Kidney (tissue), 14 donors: Measurements from ENCODE around the gene TLE3. TPM values are rescaled to one million over a fixed set of nuclear protein-coding genes. Genes with fewer than 3 reads are reported as not detected.

Experiments used
- DNase-seq, 5 donors: peaks; one replicate each; pipeline ENCODE4 v3.0.0-alpha.2; 2013 to 2020
- FAIRE-seq: peaks from 2 replicates; lab custom pipeline; 2012; peaks lifted over from hg19 to GRCh38; lab: Jason Lieb, UNC
- H3K27ac ChIP-seq, 2 donors: one replicate each; pipeline ENCODE4 v1.7.0; 2013; ENCODE audit warnings: low read depth in 2 of 2, low read length in 2 of 2, inconsistent platforms in 1 of 2
- H3K27me3 ChIP-seq: one replicate; pipeline ENCODE4 v1.7.1; 2013; ENCODE audit warnings: low read length, inconsistent platforms; ENCODE audit not compliant: control insufficient read depth, insufficient read depth
- H3K36me3 ChIP-seq, 3 donors: one replicate each; pipeline versions ENCODE4 v1.7.0 to v1.7.1; 2013; ENCODE audit warnings: low read length in 3 of 3, control low read depth in 1 of 3, inconsistent platforms in 1 of 3; ENCODE audit not compliant: insufficient read depth in 3 of 3, control insufficient read depth in 2 of 3
- H3K4me1 ChIP-seq, 3 donors: one replicate each; pipeline versions ENCODE4 v1.7.0 to v1.7.1; 2013; ENCODE audit warnings: low read length in 3 of 3, inconsistent platforms in 1 of 3, low read depth in 1 of 3; ENCODE audit not compliant: control insufficient read depth in 2 of 3, insufficient read depth in 2 of 3
- H3K4me3 ChIP-seq, 3 donors: one replicate each; pipeline versions ENCODE4 v1.7.0 to v1.8.1; 2013; ENCODE audit warnings: low read length in 3 of 3, control low read depth in 1 of 3, inconsistent platforms in 1 of 3
- H3K9ac ChIP-seq, 3 donors: one replicate each; pipeline versions ENCODE4 v1.7.0 to v1.7.1; 2013; ENCODE audit warnings: low read length in 3 of 3, control low read depth in 1 of 3, inconsistent platforms in 1 of 3
- H3K9me3 ChIP-seq, 3 donors: one replicate each; pipeline versions ENCODE4 v1.7.0 to v1.7.1; 2013; ENCODE audit warnings: low read length in 3 of 3, control low read depth in 1 of 3, inconsistent platforms in 1 of 3; ENCODE audit not compliant: control insufficient read depth in 2 of 3, insufficient read depth in 1 of 3
- intact Hi-C: fragments of 100-400 bp; cut with DNase I; formaldehyde crosslinking; loops from one replicate; pipeline ENCODE4 v1.11.1; 2022
- polyA plus RNA-seq: library from polyadenylated mRNA; stranded (reverse); fragments of 350-450 nt; fragmentation: Illumina TruSeq; extraction: RNeasy Lipid Tissue Mini Kit (QIAGEN cat#74804); gene quantifications from one replicate; pipeline ENCODE4 v1.2.3, GENCODE V29; 2014; ENCODE audit warnings: low read depth, low replicate concordance; ENCODE audit not compliant: insufficient read depth
- total RNA-seq: library from RNA; stranded (reverse); fragmentation: NEBNext Ultra II Directional; extraction: Animal tissue kit (Norgen Biotek cat#: 25700); gene quantifications from one replicate; pipeline ENCODE4 v1.2.1, GENCODE V29; 2021
- TF ChIP-seq, protein P1 (sequence below): IDR thresholded peaks from 3 replicates; pipeline ENCODE4 v1.5.1; 2012; ENCODE audit warnings: mild to moderate bottlenecking, moderate library complexity, borderline replicate concordance; ENCODE audit not compliant: insufficient read depth; ENCODE audit errors: extremely low read depth
- donor health status: control.
- donor health status: control.
- donor health status: control.
- donor health status: control.
- donor health status: control.
- donor health status: DM: yes; HTN: yes; CAD: no.
- donor health status: Normal renal cell carcinoma (clear cell type).

TLE3 gene
- total and polyA plus RNA-seq, 2 donors from 2014 or later, result 10.3 to 71.7 TPM

DNA sequence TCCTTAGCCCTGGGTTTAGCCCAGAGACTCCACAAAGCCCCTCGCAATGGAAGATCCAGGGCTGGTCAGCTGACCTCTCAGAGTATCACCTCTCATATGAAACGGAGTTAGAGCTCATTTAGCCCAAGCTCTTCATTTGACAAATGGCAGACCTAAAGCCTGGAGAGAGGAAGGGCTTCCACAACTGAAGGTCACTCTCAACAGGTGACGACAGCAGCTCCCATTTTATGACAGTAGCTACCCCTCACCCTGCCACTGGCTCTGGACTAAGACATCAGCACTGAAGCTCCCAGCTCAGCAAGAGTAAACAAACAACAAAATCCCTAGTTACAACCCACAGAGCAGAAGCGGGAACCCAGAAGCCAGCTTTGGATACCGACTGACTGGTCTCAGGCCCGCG, 33.7 kb downstream of the TLE3 start:
- no peaks in the 10 kb centered on the region for H3K27me3 ChIP-seq
- H3K9me3 ChIP-seq, result no peaks in the 10 kb centered on the region
- TF ChIP-seq, protein P1, sequence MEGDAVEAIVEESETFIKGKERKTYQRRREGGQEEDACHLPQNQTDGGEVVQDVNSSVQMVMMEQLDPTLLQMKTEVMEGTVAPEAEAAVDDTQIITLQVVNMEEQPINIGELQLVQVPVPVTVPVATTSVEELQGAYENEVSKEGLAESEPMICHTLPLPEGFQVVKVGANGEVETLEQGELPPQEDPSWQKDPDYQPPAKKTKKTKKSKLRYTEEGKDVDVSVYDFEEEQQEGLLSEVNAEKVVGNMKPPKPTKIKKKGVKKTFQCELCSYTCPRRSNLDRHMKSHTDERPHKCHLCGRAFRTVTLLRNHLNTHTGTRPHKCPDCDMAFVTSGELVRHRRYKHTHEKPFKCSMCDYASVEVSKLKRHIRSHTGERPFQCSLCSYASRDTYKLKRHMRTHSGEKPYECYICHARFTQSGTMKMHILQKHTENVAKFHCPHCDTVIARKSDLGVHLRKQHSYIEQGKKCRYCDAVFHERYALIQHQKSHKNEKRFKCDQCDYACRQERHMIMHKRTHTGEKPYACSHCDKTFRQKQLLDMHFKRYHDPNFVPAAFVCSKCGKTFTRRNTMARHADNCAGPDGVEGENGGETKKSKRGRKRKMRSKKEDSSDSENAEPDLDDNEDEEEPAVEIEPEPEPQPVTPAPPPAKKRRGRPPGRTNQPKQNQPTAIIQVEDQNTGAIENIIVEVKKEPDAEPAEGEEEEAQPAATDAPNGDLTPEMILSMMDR, result no peak
- no peak for FAIRE-seq
- H3K9ac ChIP-seq, result no peak overlapping the region
- peaks cover 13 to 23% (median 22%) of the 10 kb centered on the region in 3 donors for H3K36me3 ChIP-seq
- no peak overlapping the region for H3K27ac ChIP-seq
- H3K4me3 ChIP-seq, result no peak overlapping the region
- intact Hi-C loops, result no loop called here
- peaks cover 10 to 47% (median 41%) of the 10 kb centered on the region in 3 donors for H3K4me1 ChIP-seq
- DNase-seq, result peak in 1 of 5 donors; percentile 33

DNA sequence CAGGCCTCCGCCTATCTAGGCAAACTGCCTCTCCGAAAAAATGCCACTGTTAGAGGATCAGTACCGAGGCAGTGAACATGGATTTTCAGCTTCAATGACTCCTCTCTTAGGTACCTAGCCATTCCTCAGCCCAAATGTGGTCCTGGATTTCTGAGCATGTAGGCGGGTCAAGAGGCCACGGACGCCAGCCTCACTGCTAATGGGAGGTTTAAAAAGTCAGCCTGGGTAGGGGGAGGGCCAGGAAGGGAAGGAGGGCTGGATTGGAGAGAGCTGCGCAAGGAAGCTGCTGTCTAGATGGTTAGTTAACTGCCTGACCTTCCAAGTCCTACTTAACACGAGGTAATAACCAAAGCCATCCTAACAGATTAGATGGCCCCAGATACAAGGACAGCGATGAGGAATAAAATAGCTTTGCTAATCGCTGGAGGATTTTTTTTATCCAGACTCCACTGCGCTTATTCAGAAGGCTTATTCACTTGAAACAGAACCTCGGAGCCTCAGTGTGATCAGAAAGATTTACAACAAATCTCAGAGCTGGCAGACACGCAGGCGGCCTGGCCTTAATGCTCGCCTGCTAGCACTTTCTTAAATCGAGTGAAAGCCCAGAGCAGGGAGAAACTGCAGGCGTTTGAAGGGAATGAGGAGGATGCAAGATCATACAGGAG, 34.3 kb downstream of the TLE3 start:
- intact Hi-C loops, result no loop called here
- H3K9ac ChIP-seq, result no peak overlapping the region
- H3K27ac ChIP-seq, result no peak overlapping the region
- FAIRE-seq (no peak), DNase-seq (peak in 3 of 5 donors; percentile 39 to 75 (median 65))
- H3K4me1 ChIP-seq, result peaks cover 10 to 47% (median 41%) of the 10 kb centered on the region in 3 donors
- no peak overlapping the region for H3K4me3 ChIP-seq
- TF ChIP-seq, protein P1, result no peak
- no peaks in the 10 kb centered on the region for H3K27me3 ChIP-seq
- peaks cover 12 to 24% (median 20%) of the 10 kb centered on the region in 3 donors for H3K36me3 ChIP-seq
- no peaks in the 10 kb centered on the region for H3K9me3 ChIP-seq

- Histone ChIP-seq H3K4me1 (peaks cover 10 to 47% (median 41%) of the 10 kb centered on the region in 3 donors), H3K27me3 (no peaks in the 10 kb centered on the region), H3K36me3 (peaks cover 12 to 34% (median 26%) of the 10 kb centered on the region in 3 donors), H3K4me3 (no peak overlapping the region), H3K27ac (peak overlapping the region in 1 of 2 donors; percentile 57), H3K9me3 (no peaks in the 10 kb centered on the region), H3K9ac (no peak overlapping the region)
- intact Hi-C loops, result no loop called here
- TF ChIP-seq, protein P1, result no peak
- DNase-seq, result peak; percentile 89 to 92 (median 92)
- no peak for FAIRE-seq
These were observed 35.3 kb downstream of the TLE3 start for GRCh38 chr15:70062321-70062956.
